Measurements from ENCODE around the gene ZFP92.

- TF ChIP-seq CTCF (IDR thresholded peaks at IDR 0.05; ENCODE audit: poor library complexity, severe bottlenecking) (no peak), EZH2 (IDR thresholded peaks at IDR 0.05; ENCODE audit: borderline replicate concordance, insufficient read depth, low read length, poor library complexity, severe bottlenecking) (no peak), EP300 (conservative IDR thresholded peaks at IDR 0.05; ENCODE audit: poor library complexity, severe bottlenecking) (no peak), SMC3 (conservative IDR thresholded peaks at IDR 0.05; ENCODE audit: poor library complexity) (no peak), MXI1 (conservative IDR thresholded peaks at IDR 0.05; ENCODE audit: poor library complexity, severe bottlenecking) (no peak), POLR2AphosphoS5 (IDR thresholded peaks at IDR 0.05) (no peak), REST (IDR thresholded peaks at IDR 0.05; ENCODE audit: borderline replicate concordance) (no peak)
These were observed 35.8 kb downstream of the ZFP92 start for GRCh38 chrX:153446950-153447580.

Measured in neural cell (in vitro differentiated cells).